Heart left ventricle (tissue), 16 donors: ENCODE data around the gene SLC6A13. TPM values are rescaled to one million over a fixed set of nuclear protein-coding genes. Genes with fewer than 3 reads are reported as not detected.
A peak's percentile ranks its signal among the peaks of the same experiment; 100 is the strongest.
"Not testable (repeated sequence)": the region's sequence is repeated elsewhere in the genome, so short reads cannot be mapped to it uniquely, and the experiment has no call there.

ENCODE experiments used
- ATAC-seq, 4 donors: fragments of 200-7000 bp; cut with Tn5 transposase; one replicate each; pipeline ENCODE4 v1.9.1; 2020 to 2022; ENCODE audit warnings: moderate library complexity in 4 of 4, mild to moderate bottlenecking in 3 of 4, moderate number of reproducible peaks in 1 of 4
- DNase-seq, 5 donors: peaks; one replicate each; pipeline ENCODE4 v3.0.0-alpha.2; 2020
- H3K27ac ChIP-seq, 12 donors: fragments of 200-600 bp; sonication (generic) in 4 of 12; one replicate each; pipeline versions ENCODE4 v1.5.0 to v1.8.0; 2016 to 2022; ENCODE audit warnings: mild to moderate bottlenecking in 2 of 12
- H3K27me3 ChIP-seq, 9 donors: fragments of 200-600 bp; sonication (generic) in 2 of 9; one replicate each; pipeline versions ENCODE4 v1.5.1 to v1.8.0; 2016 to 2022; ENCODE audit warnings: mild to moderate bottlenecking in 3 of 9
- H3K36me3 ChIP-seq, 9 donors: fragments of 200-600 bp; sonication (generic) in 2 of 9; one replicate each; pipeline versions ENCODE4 v1.5.0 to v1.8.0; 2018 to 2022; ENCODE audit warnings: mild to moderate bottlenecking in 2 of 9
- H3K4me1 ChIP-seq, 12 donors: fragments of 200-600 bp; sonication (generic) in 4 of 12; one replicate each; pipeline versions ENCODE4 v1.5.0 to v1.8.0; 2016 to 2022; ENCODE audit warnings: mild to moderate bottlenecking in 3 of 12
- H3K4me3 ChIP-seq, 12 donors: fragments of 200-600 bp; sonication (generic) in 4 of 12; one replicate each; pipeline versions ENCODE4 v1.5.0 to v1.8.0; 2017 to 2022; ENCODE audit warnings: mild to moderate bottlenecking in 9 of 12, moderate library complexity in 4 of 12
- H3K9me3 ChIP-seq, 12 donors: fragments of 200-600 bp; sonication (generic) in 4 of 12; one replicate each; pipeline versions ENCODE4 v1.5.0 to v1.8.0; 2016 to 2022; ENCODE audit warnings: mild to moderate bottlenecking in 1 of 12
- CTCF ChIP-seq, 12 donors: fragments of 200-600 bp; sonication (generic) in 4 of 12; IDR thresholded peaks; one replicate each; pipeline versions ENCODE4 v1.5.0 to v1.8.0; 2018 to 2022; ENCODE audit warnings: antibody characterized with exemption in 12 of 12, mild to moderate bottlenecking in 5 of 12
- POLR2A ChIP-seq, 2 donors: fragments of 450-650 bp; IDR thresholded peaks; one replicate each; pipeline ENCODE4 v1.6.1; 2017; ENCODE audit warnings: antibody characterized with exemption in 2 of 2, mild to moderate bottlenecking in 2 of 2, moderate library complexity in 2 of 2
- WGBS, 4 donors: extraction: QIAGEN DNeasy Blood & Tissue Kit in 2 of 4; methylation state at CpG; one replicate each; pipeline versions ENCODE4 v1.1.5 to v1.1.7; 2013 to 2018; 5-methylcytosine and 5-hydroxymethylcytosine counted together
- intact Hi-C, 10 donors: fragments of 100-400 bp; cut with DNase I; formaldehyde crosslinking; loops; one replicate each; pipeline versions ENCODE4 v1.11.1 to v1.14.2; 2022
- long read RNA-seq, 3 donors: library from polyadenylated mRNA; unstranded; transcript quantifications; one replicate each; pipeline ENCODE4 v2.0.0, GENCODE V29; 2020 to 2021
- polyA plus RNA-seq, 2 donors: library from polyadenylated mRNA; stranded (reverse); fragments of 200-250 nt; gene quantifications; one replicate each; pipeline ENCODE4 v1.2.3, GENCODE V29; 2013
- total RNA-seq, 9 donors: library from RNA; depleted of rRNA in 2 of 9; stranded (reverse); fragments of >200 nt in 2 of 9; fragmentation: NEBNext Ultra II Directional in 3 of 9; extraction: Animal tissue kit (Norgen Biotek cat#: 25700) in 3 of 9; gene quantifications; one replicate each; pipeline versions ENCODE4 v1.1.0 to v1.2.4, GENCODE V29; 2016 to 2023
- donor health status: ischemic (EF 13 %, LVEDD 7.1; RV severe dilation, severe dysfunction).
- donor health status: healthy with polysubstance abuse.
- donor health status: DM: no; HTN: yes; CAD: no.
- donor health status: DM: no; HTN: no; CAD: no.
- donor health status: ischemic (EF 25% LVEDD 6.9; RV normal size, moderate dysfunction).
- donor health status: ischemic (EF 25% LVEDD 5.7; RV mildly dilated, moderate dysfunction).
- donor health status: healthy.
- donor health status: DM: yes; HTN: yes; CAD: no.
- donor health status: ischemic (EF 35%, LVEDD 5.7; RV mildly dilated, moderate dysfunction).
- donor health status: nonischemic (EF 11% LVEDD 7.7; RV severe dilation, severe dysfunction).
- donor health status: DM: yes; HTN: yes; CAD: no.
- donor health status: PGD.
- donor health status: ischemic (EF 29% LVEDD 5.4; RV normal size, mild dysfunction).
- donor health status: nonischemic (EF 23%, LVEDD 6.1; RV moderate dilation, normal function).

SLC6A13 gene
- total RNA-seq, result 1 to 10 TPM in 8 of 9 donors, under 1 TPM in 1; 0.87 to 4.6 (median 2.6) TPM
- polyA plus RNA-seq, result 1 to 10 TPM in 1 of 2 donors, under 1 TPM in 1; 0.79 to 4.3 TPM
- long read RNA-seq, donor 1, partial matches to known transcripts, result 0 of 1 reads
- long read RNA-seq, donor 1, other reads (novel, unspliced or antisense), result 1 of 1 reads
- long read RNA-seq, donor 2, result 0 reads
- long read RNA-seq, donor 3, result 0 reads

GRCh38 chr12:262817-263216 lies at the start of gene SLC6A13:
Gene SLC6A13 (minus strand): TSS chr12:262836. CDS start chr12:260052, 2,784 bp downstream.
- H3K4me1 ChIP-seq, result peaks cover 0 to 10% (median 0%) of the 10 kb centered on the region in 12 donors
- TF ChIP-seq POLR2A (IDR thresholded peaks at IDR 0.05) (no peak), CTCF (IDR thresholded peaks at IDR 0.05) (no peak)
- no peaks in the 10 kb centered on the region for H3K36me3 ChIP-seq
- no peak within 1 kb of the TSS for H3K27ac ChIP-seq
- no peaks in the 10 kb centered on the region for H3K9me3 ChIP-seq
- intact Hi-C loops, result no loop called here
- H3K4me3 ChIP-seq, result no peak within 1 kb of the TSS
- no peak for DNase-seq
- ATAC-seq, result peak in 3 of 4 donors; percentile 34 to 49 (median 42)
- 35 to 48% (median 36%) methylated on average over 7 of the region's 7 CpGs for WGBS, 4 donors
- peaks cover 0 to 9% (median 0%) of the 10 kb centered on the region in 9 donors for H3K27me3 ChIP-seq

- H3K27me3 ChIP-seq, result no peaks in the 10 kb centered on the region
- intact Hi-C loops, result no loop called here
- ATAC-seq (no peak), DNase-seq (no peak)
- WGBS, 4 donors, result 85 to 91% (median 89%) methylated on average over 2 of the region's 2 CpGs
- no peak for TF ChIP-seq POLR2A (IDR thresholded peaks at IDR 0.05)
- no peak for TF ChIP-seq CTCF (IDR thresholded peaks at IDR 0.05)
- H3K9me3 ChIP-seq, result no peaks in the 10 kb centered on the region
- H3K27ac ChIP-seq, result no peak overlapping the region
- no peaks in the 10 kb centered on the region for H3K4me1 ChIP-seq
- H3K36me3 ChIP-seq, result peaks cover 0 to 100% (median 98%) of the 10 kb centered on the region in 9 donors
- H3K4me3 ChIP-seq, result no peak overlapping the region
These were observed 45.9 kb upstream of the SLC6A13 start for GRCh38 chr12:308511-308910.

- no peaks in the 10 kb centered on the region for H3K4me1 ChIP-seq
- DNase-seq (no peak), ATAC-seq (no peak)
- H3K27ac ChIP-seq, result no peak overlapping the region
- 95 to 97% (median 96%) methylated on average over 10 of the region's 10 CpGs for WGBS, 4 donors
- no peak for TF ChIP-seq POLR2A (IDR thresholded peaks at IDR 0.05)
- TF ChIP-seq CTCF (IDR thresholded peaks at IDR 0.05), result no peak
- peaks cover 0 to 3% (median 0%) of the 10 kb centered on the region in 12 donors for H3K9me3 ChIP-seq
- H3K27me3 ChIP-seq, result no peaks in the 10 kb centered on the region
- H3K36me3 ChIP-seq, result peaks cover 0 to 99% (median 97%) of the 10 kb centered on the region in 9 donors
- intact Hi-C loops, result no loop called here
- no peak overlapping the region for H3K4me3 ChIP-seq
These were observed 44.8 kb upstream of the SLC6A13 start for GRCh38 chr12:307406-307805.

GRCh38 chr12:304805-305204 lies 42.2 kb upstream of the SLC6A13 start:
- no peak overlapping the region for H3K4me3 ChIP-seq
- DNase-seq (no peak), ATAC-seq (no peak)
- H3K27ac ChIP-seq, result no peak overlapping the region
- peaks cover 0 to 84% (median 76%) of the 10 kb centered on the region in 9 donors for H3K36me3 ChIP-seq
- H3K4me1 ChIP-seq, result no peaks in the 10 kb centered on the region
- no peak for TF ChIP-seq POLR2A (IDR thresholded peaks at IDR 0.05)
- TF ChIP-seq CTCF (IDR thresholded peaks at IDR 0.05), result no peak
- peaks cover 0 to 22% (median 0%) of the 10 kb centered on the region in 12 donors for H3K9me3 ChIP-seq
- intact Hi-C loops, result no loop called here
- 83 to 90% (median 87%) methylated on average over 5 of the region's 5 CpGs for WGBS, 4 donors
- H3K27me3 ChIP-seq, result no peaks in the 10 kb centered on the region

GRCh38 chr12:302766-303165 lies 40.1 kb upstream of the SLC6A13 start:
- DNase-seq, H3K27ac ChIP-seq, H3K4me3 ChIP-seq, ATAC-seq, H3K4me1 ChIP-seq, intact Hi-C loops, H3K27me3 ChIP-seq: not testable (repeated sequence)
- WGBS, 4 donors, result 77 to 92% (median 84%) methylated on average over 3 of the region's 3 CpGs
- H3K9me3 ChIP-seq, result peaks cover 0 to 35% (median 0%) of the 10 kb centered on the region in 12 donors
- H3K36me3 ChIP-seq, result peaks cover 0 to 77% (median 59%) of the 10 kb centered on the region in 9 donors

- WGBS, 4 donors, result 92 to 97% (median 95%) methylated on average over 1 of the region's 1 CpG
- intact Hi-C loops, H3K4me1 ChIP-seq, H3K27me3 ChIP-seq, DNase-seq, ATAC-seq, H3K27ac ChIP-seq, H3K4me3 ChIP-seq: not testable (repeated sequence)
- H3K9me3 ChIP-seq, result peaks cover 0 to 35% (median 0%) of the 10 kb centered on the region in 12 donors
- H3K36me3 ChIP-seq, result peaks cover 0 to 77% (median 59%) of the 10 kb centered on the region in 9 donors
These were observed 37.5 kb upstream of the SLC6A13 start for GRCh38 chr12:300166-300565.

GRCh38 chr12:299511-299910 lies 36.9 kb upstream of the SLC6A13 start:
- ATAC-seq, H3K27me3 ChIP-seq, H3K4me3 ChIP-seq, H3K4me1 ChIP-seq, intact Hi-C loops, H3K27ac ChIP-seq, DNase-seq: not testable (repeated sequence)
- Histone ChIP-seq H3K36me3 (peaks cover 0 to 77% (median 59%) of the 10 kb centered on the region in 9 donors), H3K9me3 (peaks cover 0 to 35% (median 0%) of the 10 kb centered on the region in 12 donors)
- 87 to 99% (median 94%) methylated on average over 5 of the region's 5 CpGs for WGBS, 4 donors
